OCI-LY3 (cell line): ENCODE measurements around the gene PARP8.

Experiments used
- H2AFZ ChIP-seq: fragments of 200-600, 300-600 bp; shearing (Covaris generic); 2 replicates; pipeline ENCODE4 v1.6.0; 2014; ENCODE audit warnings: antibody characterized with exemption, low read depth, low read length
- H3K27ac ChIP-seq: fragments of 200-600, 300-600 bp; sonication (generic); 2 replicates; pipeline ENCODE4 v1.5.1; 2014; ENCODE audit warnings: mild to moderate bottlenecking, low read length, moderate library complexity, mixed read lengths
- H3K27me3 ChIP-seq: fragments of 200-600, 300-600 bp; sonication (generic); 2 replicates; pipeline ENCODE4 v1.6.1; 2014; ENCODE audit warnings: low read depth, low read length, mixed read lengths
- H3K36me3 ChIP-seq: fragments of 200-600, 300-600 bp; sonication (generic); replicated peaks from 2 replicates; pipeline ENCODE3; 2014; ENCODE audit warnings: low read depth, low read length, mixed read lengths
- H3K4me1 ChIP-seq: fragments of 300-600, 200-600 bp; sonication (generic); 2 replicates; pipeline ENCODE4 v1.6.1; 2014; ENCODE audit warnings: low read length, mixed read lengths
- H3K4me2 ChIP-seq: fragments of 200-600, 300-600 bp; sonication (generic); 2 replicates; pipeline ENCODE4 v1.6.1; 2014; ENCODE audit warnings: low read length, mixed read lengths
- H3K4me3 ChIP-seq: fragments of 300-600, 200-600 bp; sonication (generic); 2 replicates; pipeline ENCODE4 v1.5.1; 2014; ENCODE audit warnings: antibody characterized with exemption, mild to moderate bottlenecking, low read length, moderate library complexity
- H3K79me2 ChIP-seq: fragments of 300-600, 200-600 bp; shearing (Covaris generic); 2 replicates; pipeline ENCODE4 v1.6.1; 2014; ENCODE audit warnings: mild to moderate bottlenecking, low read length, mixed read lengths
- H3K9ac ChIP-seq: fragments of 300-600, 200-600 bp; shearing (Covaris generic); 2 replicates; pipeline ENCODE4 v1.6.0; 2014; ENCODE audit warnings: mild to moderate bottlenecking, low read length, moderate library complexity
- H3K9me3 ChIP-seq: fragments of 200-600, 300-600 bp; shearing (Covaris generic); 2 replicates; pipeline ENCODE4 v1.6.1; 2014; ENCODE audit warnings: low read length, mixed read lengths; ENCODE audit not compliant: insufficient read depth
- H4K20me1 ChIP-seq: fragments of 200-600, 300-600 bp; sonication (generic); 2 replicates; pipeline ENCODE4 v1.6.1; 2016; ENCODE audit warnings: low read length, mixed read lengths; ENCODE audit not compliant: insufficient read depth
- EZH2phosphoT487 ChIP-seq: fragments of 200-600 bp; shearing (Covaris generic); IDR thresholded peaks from 2 replicates; pipeline ENCODE4 v1.6.1; 2018; ENCODE audit warnings: antibody characterized with exemption, mixed run types, low read depth
- TF ChIP-seq, protein P1 (sequence below): fragments of 200-600, 300-600 bp; sonication (generic); IDR thresholded peaks from 2 replicates; pipeline ENCODE4 v1.5.1; 2014; ENCODE audit warnings: antibody characterized with exemption, low read length, low read depth

Gene PARP8

DNA sequence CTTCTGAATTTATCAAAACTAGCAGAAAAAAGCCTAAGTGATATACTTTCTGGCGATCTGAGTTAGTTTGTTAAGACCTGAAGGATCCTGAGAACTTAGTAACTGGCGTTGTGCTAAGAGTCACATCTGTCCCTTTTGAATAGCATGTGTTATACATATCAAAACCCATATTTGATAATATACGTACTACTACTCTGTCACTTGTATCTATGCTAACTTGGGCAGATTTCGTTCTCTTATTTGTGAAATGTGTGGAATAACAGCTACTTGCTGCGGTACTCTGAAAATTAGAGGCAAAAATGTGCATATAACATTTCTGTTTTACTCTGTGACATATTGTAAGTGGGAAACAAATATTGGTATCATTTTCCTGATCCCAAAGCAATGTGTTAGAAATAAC, 126.4 kb downstream of the PARP8 start:
- Histone ChIP-seq H3K9me3 (no peaks in the 10 kb centered on the region), H4K20me1 (no peaks in the 10 kb centered on the region), H3K4me1 (no peaks in the 10 kb centered on the region), H3K27ac (no peak overlapping the region), H3K27me3 (no peaks in the 10 kb centered on the region), H3K79me2 (no peaks in the 10 kb centered on the region), H3K36me3 (no peaks in the 10 kb centered on the region), H2AFZ (no peak overlapping the region), H3K9ac (no peak overlapping the region), H3K4me3 (no peak overlapping the region), H3K4me2 (no peak overlapping the region)
- TF ChIP-seq, protein P1, sequence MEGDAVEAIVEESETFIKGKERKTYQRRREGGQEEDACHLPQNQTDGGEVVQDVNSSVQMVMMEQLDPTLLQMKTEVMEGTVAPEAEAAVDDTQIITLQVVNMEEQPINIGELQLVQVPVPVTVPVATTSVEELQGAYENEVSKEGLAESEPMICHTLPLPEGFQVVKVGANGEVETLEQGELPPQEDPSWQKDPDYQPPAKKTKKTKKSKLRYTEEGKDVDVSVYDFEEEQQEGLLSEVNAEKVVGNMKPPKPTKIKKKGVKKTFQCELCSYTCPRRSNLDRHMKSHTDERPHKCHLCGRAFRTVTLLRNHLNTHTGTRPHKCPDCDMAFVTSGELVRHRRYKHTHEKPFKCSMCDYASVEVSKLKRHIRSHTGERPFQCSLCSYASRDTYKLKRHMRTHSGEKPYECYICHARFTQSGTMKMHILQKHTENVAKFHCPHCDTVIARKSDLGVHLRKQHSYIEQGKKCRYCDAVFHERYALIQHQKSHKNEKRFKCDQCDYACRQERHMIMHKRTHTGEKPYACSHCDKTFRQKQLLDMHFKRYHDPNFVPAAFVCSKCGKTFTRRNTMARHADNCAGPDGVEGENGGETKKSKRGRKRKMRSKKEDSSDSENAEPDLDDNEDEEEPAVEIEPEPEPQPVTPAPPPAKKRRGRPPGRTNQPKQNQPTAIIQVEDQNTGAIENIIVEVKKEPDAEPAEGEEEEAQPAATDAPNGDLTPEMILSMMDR, result no peak

DNA sequence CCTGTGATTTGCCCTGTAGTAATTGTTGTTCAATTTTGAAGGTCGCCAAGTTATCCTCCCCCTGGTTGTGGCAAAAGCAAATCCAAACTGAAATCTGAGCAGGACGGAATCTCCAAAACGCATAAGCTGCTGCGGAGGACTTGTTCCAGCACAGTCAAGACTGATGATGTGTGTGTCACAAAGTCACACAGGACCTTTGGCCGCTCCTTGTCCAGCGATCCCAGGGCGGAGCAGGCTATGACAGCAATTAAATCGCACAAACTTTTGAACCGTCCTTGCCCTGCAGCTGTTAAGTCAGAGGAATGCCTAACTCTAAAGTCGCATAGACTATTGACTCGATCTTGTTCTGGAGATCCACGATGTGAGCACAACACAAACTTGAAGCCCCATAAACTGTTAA, 128.4 kb downstream of the PARP8 start:
- H3K9ac ChIP-seq, result no peak overlapping the region
- H2AFZ ChIP-seq, result no peak overlapping the region
- H3K79me2 ChIP-seq, result no peaks in the 10 kb centered on the region
- no peaks in the 10 kb centered on the region for H3K36me3 ChIP-seq
- no peak overlapping the region for H3K4me2 ChIP-seq
- H3K27me3 ChIP-seq, result no peaks in the 10 kb centered on the region
- no peaks in the 10 kb centered on the region for H3K4me1 ChIP-seq
- no peaks in the 10 kb centered on the region for H4K20me1 ChIP-seq
- no peak overlapping the region for H3K4me3 ChIP-seq
- no peaks in the 10 kb centered on the region for H3K9me3 ChIP-seq
- TF ChIP-seq, protein P1, result no peak
- TF ChIP-seq EZH2phosphoT487, result no peak
- H3K27ac ChIP-seq, result no peak overlapping the region

DNA sequence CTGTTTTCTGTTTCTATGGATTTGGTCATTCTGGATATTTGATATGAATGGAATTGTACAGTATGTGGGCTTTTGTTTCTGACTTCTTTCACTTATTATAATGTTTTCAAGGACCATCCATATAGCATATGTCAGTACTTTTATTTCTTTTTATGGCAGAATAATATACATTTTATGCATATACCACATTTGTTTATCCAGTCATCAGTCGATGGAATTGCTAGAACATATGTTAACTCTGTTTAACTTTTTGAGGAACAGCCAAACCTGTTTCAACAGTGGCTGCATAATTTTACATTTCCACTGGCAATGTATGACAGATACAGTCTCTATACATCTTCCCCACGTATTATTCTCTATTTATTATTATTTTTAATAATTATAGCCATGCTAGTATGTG, 131.6 kb downstream of the PARP8 start:
- Histone ChIP-seq H3K36me3 (peaks cover 2% of the 10 kb centered on the region), H3K27me3 (no peaks in the 10 kb centered on the region), H3K9ac (no peak overlapping the region), H3K9me3 (no peaks in the 10 kb centered on the region), H2AFZ (no peak overlapping the region), H3K27ac (no peak overlapping the region), H4K20me1 (no peaks in the 10 kb centered on the region), H3K4me2 (no peak overlapping the region), H3K4me3 (no peak overlapping the region), H3K79me2 (no peaks in the 10 kb centered on the region), H3K4me1 (no peaks in the 10 kb centered on the region)
- no peak for TF ChIP-seq EZH2phosphoT487
- TF ChIP-seq, protein P1, result no peak

DNA sequence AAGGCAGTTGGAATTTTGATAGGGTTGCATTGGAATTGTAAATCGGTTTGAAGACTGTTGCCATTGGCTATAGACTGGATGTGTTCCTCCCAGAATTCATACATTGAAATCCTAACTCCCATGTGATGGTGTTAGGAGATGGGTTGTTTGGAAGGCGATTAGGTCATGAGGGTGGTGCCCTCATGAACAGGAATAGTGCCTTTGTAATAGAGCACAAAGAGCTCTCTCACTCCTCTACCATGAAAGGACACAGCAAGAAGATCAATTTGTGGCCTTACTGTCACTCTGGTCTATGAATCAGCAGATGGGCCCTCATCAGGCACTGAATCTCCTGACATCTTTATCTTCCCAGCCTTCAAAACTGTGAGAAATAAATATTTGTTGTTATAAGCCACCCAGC, 133.2 kb downstream of the PARP8 start:
- TF ChIP-seq, protein P1, result no peak
- TF ChIP-seq EZH2phosphoT487, result no peak
- Histone ChIP-seq H4K20me1 (no peaks in the 10 kb centered on the region), H3K4me2 (no peak overlapping the region), H3K4me1 (no peaks in the 10 kb centered on the region), H3K9ac (no peak overlapping the region), H3K27me3 (no peaks in the 10 kb centered on the region), H3K36me3 (peaks cover 3% of the 10 kb centered on the region), H3K4me3 (no peak overlapping the region), H3K27ac (no peak overlapping the region), H3K79me2 (no peaks in the 10 kb centered on the region), H2AFZ (no peak overlapping the region), H3K9me3 (no peaks in the 10 kb centered on the region)
